Fibroblast of peridontal ligament (primary cell): Measurements from ENCODE around the gene GHRHR.

ENCODE experiments used
- DNase-seq: peaks from one replicate; pipeline ENCODE4 v3.0.0-alpha.2; 2010; ENCODE audit errors: extremely low read depth

The GHRHR gene

GRCh38 chr7:30963842-30964241 lies at the start of gene GHRHR:
TSS of gene GHRHR (plus strand) at chr7:30963953. CDS start at chr7:30964069, 116 bp downstream.
- no peak for DNase-seq

- DNase-seq: peak; percentile 51
Observed at GRCh38 chr7:30914596-30914995, 49.2 kb upstream of the GHRHR start.

GRCh38 chr7:30915005-30915601 lies 48.6 kb upstream of the GHRHR start:
- DNase-seq: peak; percentile 7

- no peak for DNase-seq
Observed at GRCh38 chr7:30915751-30916150, 48.0 kb upstream of the GHRHR start.

GRCh38 chr7:30916255-30916654 lies 47.5 kb upstream of the GHRHR start:
- DNase-seq: no peak

- no peak for DNase-seq
Observed at GRCh38 chr7:30916767-30917166, 47.0 kb upstream of the GHRHR start.

- DNase-seq: no peak
Observed at GRCh38 chr7:30917216-30917893, 46.4 kb upstream of the GHRHR start.

- no peak for DNase-seq
Observed at GRCh38 chr7:30918676-30919075, 45.1 kb upstream of the GHRHR start.

GRCh38 chr7:30920021-30920583 lies 43.7 kb upstream of the GHRHR start:
- peak; percentile 46 for DNase-seq

GRCh38 chr7:30920584-30921539 lies 42.9 kb upstream of the GHRHR start:
- DNase-seq: peak; percentile 52

- no peak for DNase-seq
Observed at GRCh38 chr7:30921540-30922401, 42.0 kb upstream of the GHRHR start.

- DNase-seq: no peak
Observed at GRCh38 chr7:30922596-30922995, 41.2 kb upstream of the GHRHR start.

- DNase-seq: no peak
Observed at GRCh38 chr7:30923009-30923773, 40.6 kb upstream of the GHRHR start.

GRCh38 chr7:30923774-30924413 lies 39.9 kb upstream of the GHRHR start:
- no peak for DNase-seq

- DNase-seq: no peak
Observed at GRCh38 chr7:30924624-30925023, 39.1 kb upstream of the GHRHR start.

- no peak for DNase-seq
Observed at GRCh38 chr7:30925117-30925516, 38.6 kb upstream of the GHRHR start.

GRCh38 chr7:30925913-30926312 lies 37.8 kb upstream of the GHRHR start:
- DNase-seq: no peak

GRCh38 chr7:30926313-30926712 lies 37.4 kb upstream of the GHRHR start:
- no peak for DNase-seq

GRCh38 chr7:30927040-30927439 lies 36.7 kb upstream of the GHRHR start:
- no peak for DNase-seq

GRCh38 chr7:30927559-30927958 lies 36.2 kb upstream of the GHRHR start:
- DNase-seq: no peak
